NCI-H524 treated with DMSO at 0.1 percent for 48 hours (cell line): Measurements from ENCODE around the gene NUP133.
"Not testable (repeated sequence)": the region's sequence is repeated elsewhere in the genome, so short reads cannot be mapped to it uniquely, and the experiment has no call there.

Source experiments
- DNase-seq: peaks from one replicate; lab custom pipeline; 2025; lab: John Stamatoyannopoulos, UW

The NUP133 gene

DNA sequence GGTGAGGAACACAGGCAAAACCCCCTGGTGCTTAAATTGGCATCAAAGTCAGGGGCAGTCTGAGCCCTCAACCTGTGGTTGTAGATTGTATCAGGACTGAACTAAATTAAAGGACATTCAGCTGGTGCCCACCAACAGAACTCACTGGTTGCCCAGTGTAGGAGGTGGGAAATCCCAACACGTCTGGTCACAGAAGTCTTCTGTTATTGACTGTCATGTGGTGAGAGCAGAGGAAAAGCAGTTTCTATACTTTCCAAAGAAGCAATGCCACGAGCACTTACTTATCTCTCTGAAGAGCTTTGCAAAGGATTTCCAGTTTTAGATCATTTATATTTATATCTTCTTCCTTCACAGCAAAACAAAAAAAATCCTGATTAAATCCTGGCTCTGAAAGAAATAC lies 59.3 kb downstream of the NUP133 start:
- DNase-seq: no peak

DNA sequence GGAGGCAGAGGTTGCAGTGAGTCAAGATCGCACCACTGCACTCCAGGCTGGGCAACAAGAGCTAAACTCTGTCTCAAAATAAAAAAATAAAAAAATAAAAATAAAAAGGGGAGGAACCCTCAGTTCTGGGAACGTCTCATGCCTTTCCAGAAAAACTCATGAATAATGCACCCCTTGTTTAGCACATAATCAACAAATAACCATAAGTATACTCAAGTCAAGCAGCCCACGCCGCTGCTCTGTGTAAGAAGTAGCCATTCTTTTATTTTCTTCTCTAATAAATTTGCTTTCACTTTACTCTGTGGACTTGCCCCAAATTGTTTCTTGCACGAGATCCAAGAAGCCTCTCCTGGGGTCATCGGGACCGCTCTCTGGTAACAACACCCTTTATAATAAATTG lies 59.8 kb downstream of the NUP133 start:
- DNase-seq: no peak

GRCh38 chr1:229447809-229448252 lies 60.3 kb downstream of the NUP133 start:
- no peak for DNase-seq

GRCh38 chr1:229445828-229446227 lies 62.3 kb downstream of the NUP133 start:
- no peak for DNase-seq

DNA sequence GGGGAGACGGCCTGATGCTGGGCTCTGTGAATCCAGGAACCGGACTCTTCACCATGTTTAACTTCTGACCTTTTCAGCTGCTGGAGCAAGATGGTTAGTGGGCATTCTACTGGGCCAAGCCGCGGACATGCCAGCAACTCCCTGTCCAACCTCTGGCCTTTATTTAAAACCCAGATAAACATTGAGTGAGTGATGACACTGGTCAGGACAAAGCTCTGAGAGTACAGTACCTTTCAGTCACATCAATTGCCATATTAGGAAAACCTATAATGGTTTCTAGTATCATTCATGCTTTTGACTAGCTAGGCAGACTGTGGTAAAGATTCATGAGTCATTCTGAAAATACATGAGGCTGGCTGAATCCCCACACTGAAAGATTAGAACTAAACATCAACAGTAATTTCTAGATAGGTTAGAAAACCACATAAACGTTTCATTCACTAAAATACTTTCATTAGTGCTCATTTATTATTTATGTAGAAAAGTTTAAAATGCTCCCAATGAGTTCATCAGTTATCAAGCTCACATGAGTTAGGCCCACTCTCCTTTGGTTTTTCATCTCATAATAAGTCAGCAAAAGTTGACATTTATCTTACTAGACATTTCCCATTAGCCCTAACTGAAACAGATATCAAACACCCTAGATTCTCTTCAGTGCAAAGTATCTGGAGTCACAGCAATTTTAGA lies 67.1 kb downstream of the NUP133 start:
- DNase-seq: no peak

DNA sequence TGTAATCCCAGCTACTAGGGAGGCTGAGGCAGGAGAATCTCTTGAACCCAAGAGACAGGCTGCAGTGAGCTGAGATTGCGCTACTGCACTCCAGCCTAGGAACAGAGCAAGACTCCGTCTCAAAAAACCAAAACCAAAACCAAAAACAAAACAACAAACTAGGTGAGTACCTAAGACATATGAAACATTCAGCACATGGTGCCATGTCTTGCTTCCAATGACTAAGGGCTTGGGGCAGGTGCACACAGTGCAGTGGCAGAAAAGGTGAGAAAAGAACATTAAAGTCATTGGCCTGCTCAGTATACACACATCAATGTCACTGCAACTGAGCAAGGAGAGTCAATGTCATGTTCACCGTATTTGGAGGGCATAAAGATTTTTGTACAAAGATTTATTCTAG lies 70.1 kb downstream of the NUP133 start:
- DNase-seq: no peak

DNA sequence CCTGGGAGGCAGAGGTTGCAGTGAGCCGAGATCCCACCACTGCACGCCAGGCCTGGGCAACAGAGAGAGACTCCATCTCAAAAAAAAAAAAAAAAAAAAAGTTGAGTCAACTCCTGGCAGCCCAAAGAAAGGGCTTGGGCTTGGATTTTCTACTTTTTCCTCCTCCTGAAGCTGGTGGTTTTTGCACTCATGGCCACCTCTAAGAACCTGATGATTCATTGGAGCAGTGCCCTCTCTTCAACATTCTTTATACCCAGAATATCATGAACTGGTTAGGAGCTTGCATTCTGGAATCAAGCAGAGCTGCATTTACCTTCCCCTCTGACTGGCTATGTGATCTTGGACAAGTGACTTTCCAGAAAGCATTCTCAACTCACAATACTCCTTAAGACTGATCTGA lies 70.7 kb downstream of the NUP133 start:
- DNase-seq: no peak

- DNase-seq: no peak
Measured at GRCh38 chr1:229436201-229436600, 71.9 kb downstream of the NUP133 start.

GRCh38 chr1:229434641-229435051 lies 73.5 kb downstream of the NUP133 start:
- peak; percentile 4 for DNase-seq

DNA sequence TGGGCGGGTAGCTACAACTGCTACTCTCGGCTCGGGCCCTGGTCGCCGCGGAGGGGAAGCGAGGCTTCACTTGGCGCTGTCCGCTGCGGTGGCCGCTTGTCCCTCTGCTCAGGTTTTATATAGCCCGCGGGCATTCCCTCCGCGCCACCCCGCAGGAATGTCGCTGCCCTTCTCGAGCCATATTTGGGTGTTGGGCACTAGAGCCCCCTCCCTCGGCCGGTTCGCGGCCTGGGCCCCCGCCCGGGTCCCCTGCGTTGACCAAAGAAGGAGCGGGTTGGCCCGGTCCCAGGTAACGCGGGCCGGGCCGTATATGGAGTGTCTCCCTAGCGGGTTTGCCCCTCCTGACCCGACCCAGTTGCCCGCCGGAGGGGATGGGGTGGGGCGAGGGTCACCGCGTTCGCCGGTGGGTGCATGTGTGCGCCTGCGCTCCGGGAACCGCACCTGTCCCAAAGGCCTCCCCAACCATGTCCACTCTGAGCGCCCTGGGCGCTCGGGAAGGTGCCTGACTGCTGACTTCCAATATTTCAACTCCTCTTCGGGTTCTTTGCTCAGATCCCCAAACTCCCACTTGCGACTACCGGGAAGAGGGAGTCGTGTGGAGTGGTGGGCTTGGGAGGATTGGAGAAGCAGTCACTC lies 74.0 kb downstream of the NUP133 start, which contains the start of gene ACTA1:
TSS of gene ACTA1 (minus strand) at position 90 of the 636 bp plus-strand sequence. CDS start 979 bp downstream, outside the sequence.
- DNase-seq: no peak

- no peak for DNase-seq
Measured at GRCh38 chr1:229433364-229434004, 74.7 kb downstream of the NUP133 start.

DNA sequence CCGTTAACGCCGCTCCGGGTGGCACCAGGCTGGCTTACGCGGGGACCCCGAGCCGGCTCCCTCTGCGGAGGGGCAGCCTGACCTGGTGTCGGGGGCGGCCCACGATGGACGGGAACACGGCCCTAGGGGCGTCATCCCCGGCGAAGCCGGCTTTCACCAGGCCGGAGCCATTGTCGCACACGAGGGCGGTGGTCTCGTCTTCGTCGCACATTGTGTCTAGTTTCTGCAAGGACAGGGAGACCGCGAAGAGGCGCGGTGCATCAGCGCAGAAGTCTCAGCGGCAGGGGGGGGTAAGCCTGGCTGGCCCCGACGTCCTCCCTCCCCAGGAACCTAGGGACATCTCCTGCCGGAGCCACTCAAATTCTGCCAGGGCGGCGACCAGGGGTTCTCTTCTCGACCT lies 75.2 kb downstream of the NUP133 start:
- DNase-seq: no peak

DNA sequence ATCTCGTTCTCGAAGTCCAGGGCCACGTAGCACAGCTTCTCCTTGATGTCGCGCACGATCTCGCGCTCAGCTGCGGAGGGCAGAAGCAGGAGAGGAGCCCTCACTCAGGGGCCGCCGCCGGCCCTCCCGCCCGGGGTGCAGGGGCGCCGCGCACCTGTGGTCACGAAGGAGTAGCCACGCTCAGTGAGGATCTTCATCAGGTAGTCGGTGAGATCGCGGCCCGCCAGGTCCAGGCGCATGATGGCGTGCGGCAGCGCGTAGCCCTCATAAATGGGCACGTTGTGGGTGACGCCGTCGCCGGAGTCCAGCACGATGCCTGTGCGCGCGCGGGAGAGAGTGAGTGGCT lies 76.1 kb downstream of the NUP133 start:
- DNase-seq: no peak

- DNase-seq: no peak
Measured at GRCh38 chr1:229431284-229432115, 76.6 kb downstream of the NUP133 start.

- no peak for DNase-seq
Measured at GRCh38 chr1:229430761-229431283, 77.3 kb downstream of the NUP133 start.

- no peak for DNase-seq
Measured at GRCh38 chr1:229428256-229428655, 79.9 kb downstream of the NUP133 start.

DNA sequence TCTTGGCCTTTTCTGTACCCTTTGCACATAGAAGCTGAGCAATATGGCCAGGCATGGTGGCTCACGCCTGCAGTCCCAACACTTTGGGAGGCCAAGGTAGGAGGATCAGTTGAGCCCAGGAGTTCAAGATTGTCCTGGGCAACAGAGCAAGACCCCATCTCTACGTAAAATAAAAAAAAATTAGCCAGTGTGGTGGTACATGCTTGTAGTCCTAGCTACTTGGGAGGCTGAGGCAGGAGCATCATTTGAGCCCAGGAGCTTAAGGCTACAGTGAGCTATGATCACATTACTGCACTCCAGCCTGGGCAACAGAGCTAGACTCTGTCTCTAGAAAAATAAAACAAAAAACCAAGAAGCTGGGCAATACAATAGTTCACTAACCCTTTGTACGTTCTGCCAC lies 80.6 kb downstream of the NUP133 start:
- no peak for DNase-seq

- no peak for DNase-seq
Measured at GRCh38 chr1:229425564-229426159, 82.5 kb downstream of the NUP133 start.

- DNase-seq: peak; percentile 70
Measured at GRCh38 chr1:229420765-229421164, 87.4 kb downstream of the NUP133 start.

DNA sequence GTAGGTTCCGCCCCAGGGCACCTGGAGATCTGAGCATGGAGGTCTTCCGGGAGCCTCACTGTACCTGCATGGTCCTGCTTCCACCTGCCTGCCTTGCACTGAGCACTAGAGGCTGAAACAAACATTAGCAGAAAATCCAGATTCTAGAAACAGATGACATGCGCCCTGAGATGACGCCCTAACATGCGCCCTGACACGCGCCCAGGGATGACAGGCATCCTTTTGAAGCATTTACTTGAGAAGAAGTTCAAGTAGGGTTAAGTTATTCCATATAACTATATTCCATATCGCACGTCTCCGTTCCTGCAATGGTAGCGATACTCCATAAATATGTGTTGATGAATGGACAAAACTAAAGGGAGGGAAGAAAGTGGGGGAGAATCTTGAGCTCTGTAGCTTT lies 87.9 kb downstream of the NUP133 start:
- no peak for DNase-seq

DNA sequence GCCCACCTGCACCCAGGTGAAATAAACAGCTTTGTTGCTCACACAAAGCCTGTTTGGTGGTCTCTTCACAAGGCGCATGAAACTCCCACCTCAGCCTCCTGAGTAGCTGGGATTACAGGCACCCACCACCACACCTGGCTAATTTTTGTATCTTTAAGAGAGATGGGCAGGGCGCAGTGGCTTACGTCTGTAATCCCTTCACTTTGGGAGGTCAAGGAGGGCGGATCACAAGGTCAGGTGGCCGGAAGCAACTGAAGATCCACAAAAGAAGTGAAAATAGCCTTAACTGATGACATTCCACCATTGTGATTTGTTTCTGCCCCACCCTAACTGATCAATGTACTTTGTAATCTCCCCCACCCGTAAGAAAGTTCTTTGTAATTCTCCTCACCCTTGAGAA lies 89.6 kb downstream of the NUP133 start:
- not testable (repeated sequence) for DNase-seq

GRCh38 chr1:229412810-229413209 lies 95.3 kb downstream of the NUP133 start:
- DNase-seq: not testable (repeated sequence)
